ENCODE data around the gene IMPA2. TPM values are rescaled to one million over a fixed set of nuclear protein-coding genes. Genes with fewer than 3 reads are reported as not detected.
A peak's percentile ranks its signal among the peaks of the same experiment; 100 is the strongest.
"Not testable (repeated sequence)": the region's sequence is repeated elsewhere in the genome, so short reads cannot be mapped to it uniquely, and the experiment has no call there.

IMPA2 gene
- total RNA-seq, result 2.5 and 2.7 TPM in 2 replicates

DNA sequence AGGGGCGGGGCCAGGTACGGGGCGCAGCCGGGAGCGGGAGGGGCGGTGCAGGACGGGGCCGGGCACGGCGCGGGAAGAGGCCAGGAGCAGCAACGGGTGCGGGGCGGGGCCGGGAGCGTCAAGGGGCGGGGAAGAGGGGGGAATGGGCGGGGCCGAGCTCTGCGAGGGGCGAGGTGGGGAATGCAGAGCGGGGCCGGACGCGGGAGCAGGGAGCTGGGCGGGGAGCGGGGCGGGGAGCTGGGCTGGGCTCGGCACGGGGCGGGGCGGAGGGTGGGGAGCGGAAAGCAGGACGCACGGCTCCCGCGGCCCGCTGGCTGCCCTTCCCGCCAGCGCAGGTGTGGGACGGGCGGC, at the start of gene IMPA2:
Gene IMPA2 (plus strand): TSS at position 316 of the 351 bp plus-strand sequence. CDS start 163 bp downstream, outside the sequence.
- DNase-seq (ENCODE audit: extremely low read depth, low read depth, low spot score), result no peak

DNA sequence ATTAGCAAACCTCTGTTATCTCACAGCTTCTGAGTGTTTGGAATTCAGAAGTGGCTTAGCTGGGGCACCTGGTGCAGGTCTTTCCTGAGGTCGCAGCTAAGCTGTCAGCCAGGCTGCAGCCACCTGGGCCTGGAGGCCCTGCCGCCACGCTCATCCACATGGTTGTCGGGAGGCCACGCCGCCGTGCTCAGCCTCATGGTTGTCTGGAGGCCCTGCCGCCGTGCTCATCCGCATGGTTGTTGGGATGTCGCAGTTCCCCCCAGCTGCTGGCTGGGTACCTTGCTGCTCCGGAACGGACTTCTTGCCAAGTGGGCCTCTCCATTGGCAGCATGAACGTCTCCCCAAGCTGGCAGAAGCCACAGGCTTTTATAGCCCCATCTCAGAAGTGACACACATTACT, 48.9 kb upstream of the IMPA2 start:
- no peak for DNase-seq (ENCODE audit: extremely low read depth, low read depth, low spot score)

DNA sequence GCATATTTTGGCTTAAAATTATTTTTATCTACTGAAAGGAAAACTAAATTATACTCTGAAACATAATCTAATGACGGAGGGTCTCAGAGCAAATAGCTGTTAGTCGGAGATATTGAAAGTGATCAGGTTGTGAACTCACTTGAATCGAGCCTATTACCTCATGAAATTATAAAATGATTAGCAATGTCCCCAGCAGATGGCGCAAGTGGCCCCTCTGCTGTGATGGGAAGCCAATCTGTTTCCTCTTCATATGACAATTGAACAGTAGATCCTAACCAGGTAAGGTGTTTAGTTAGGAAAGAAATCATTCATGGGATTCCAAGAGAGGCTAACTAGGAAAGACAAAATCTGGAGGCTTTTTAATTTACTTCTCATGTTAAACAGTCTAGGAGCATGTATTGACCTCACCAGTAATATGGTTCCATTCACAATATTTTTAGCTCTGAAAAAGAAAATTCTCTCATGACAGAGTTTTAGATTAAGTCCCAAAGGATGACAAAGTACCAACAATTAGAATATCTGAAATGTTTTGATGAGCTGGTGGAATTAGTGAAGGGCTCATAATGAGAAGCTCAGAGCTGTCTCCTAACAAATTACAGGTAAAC, 43.3 kb upstream of the IMPA2 start:
- peak; percentile 55 for DNase-seq (ENCODE audit: extremely low read depth, low read depth, low spot score)

DNA sequence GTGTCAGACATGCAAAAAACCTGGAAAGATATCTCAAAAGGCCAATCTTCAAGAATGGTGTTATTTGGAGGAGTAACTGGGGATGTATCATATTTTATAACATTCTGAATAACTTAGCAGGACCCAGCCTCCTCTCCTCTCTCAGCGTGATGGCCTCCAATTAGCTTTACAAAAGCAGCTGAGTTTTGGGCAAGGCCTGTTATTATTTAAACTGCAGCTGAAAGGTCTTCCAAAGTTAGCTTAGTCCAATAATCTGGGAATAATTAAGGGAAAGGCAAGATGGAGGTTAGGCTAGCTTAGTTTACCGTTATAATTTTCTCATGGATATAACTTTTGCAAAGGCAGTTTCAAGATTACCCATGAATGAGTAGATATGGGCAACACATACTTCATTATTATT, 40.4 kb upstream of the IMPA2 start:
- DNase-seq (ENCODE audit: extremely low read depth, low read depth, low spot score), result no peak

DNA sequence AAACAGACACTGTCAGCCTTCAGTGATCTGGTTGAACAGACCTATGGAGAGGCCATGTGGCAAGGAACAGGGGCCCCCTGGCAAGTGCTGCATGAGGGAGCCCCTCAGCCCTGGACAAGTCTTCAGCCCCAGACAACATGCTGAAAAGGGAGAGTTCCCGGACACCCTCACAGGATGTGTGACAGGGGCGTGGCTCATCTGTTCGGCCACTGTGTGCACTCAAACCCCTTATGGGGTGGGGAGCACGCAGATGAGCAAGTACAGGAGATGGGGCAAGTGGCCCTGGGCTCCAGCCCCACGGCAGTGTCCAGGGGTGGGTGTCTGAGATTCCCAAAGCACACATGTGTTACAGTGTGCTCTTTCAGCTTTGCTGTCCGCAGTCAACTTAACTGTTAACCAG, 37.8 kb upstream of the IMPA2 start:
- no peak for DNase-seq (ENCODE audit: extremely low read depth, low read depth, low spot score)

DNA sequence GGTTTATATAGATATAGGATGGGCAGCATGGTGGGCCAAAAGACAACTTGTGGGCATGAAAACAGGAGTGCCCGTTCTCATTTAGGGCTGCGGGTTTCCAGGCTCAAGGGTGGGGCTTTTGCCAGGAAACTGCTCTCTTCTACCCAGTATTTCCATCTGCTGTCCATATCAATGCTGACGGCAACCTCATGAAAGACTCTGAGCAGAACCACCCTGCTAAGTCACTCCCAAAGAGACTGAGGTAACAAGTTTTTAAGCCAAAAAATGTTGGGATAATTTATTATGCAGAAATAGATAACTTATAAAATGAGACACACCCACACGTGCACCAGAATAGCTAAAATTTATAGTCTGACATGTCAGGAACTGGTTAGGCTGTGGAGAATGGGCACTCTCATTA, 37.1 kb upstream of the IMPA2 start:
- no peak for DNase-seq (ENCODE audit: extremely low read depth, low read depth, low spot score)

DNA sequence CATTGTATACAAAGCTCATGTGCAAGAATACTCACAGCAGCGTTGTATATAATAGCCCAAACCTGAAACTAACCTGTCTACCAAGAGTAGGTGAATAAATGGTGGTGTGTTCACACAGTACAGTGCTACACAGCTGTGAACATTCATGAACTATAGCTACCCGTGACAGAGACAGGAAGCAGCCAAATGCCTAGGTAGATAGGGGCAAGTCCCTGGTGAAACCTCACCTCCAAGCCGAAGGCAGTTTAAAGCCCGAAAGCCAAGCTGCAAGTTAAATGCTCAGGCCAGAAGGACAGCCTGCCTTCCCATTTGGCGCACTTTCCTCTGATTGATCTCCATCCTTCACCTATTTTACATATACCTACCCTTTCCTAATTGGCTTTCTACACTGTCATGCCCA, 36.5 kb upstream of the IMPA2 start:
- DNase-seq (ENCODE audit: extremely low read depth, low read depth, low spot score), result no peak

DNA sequence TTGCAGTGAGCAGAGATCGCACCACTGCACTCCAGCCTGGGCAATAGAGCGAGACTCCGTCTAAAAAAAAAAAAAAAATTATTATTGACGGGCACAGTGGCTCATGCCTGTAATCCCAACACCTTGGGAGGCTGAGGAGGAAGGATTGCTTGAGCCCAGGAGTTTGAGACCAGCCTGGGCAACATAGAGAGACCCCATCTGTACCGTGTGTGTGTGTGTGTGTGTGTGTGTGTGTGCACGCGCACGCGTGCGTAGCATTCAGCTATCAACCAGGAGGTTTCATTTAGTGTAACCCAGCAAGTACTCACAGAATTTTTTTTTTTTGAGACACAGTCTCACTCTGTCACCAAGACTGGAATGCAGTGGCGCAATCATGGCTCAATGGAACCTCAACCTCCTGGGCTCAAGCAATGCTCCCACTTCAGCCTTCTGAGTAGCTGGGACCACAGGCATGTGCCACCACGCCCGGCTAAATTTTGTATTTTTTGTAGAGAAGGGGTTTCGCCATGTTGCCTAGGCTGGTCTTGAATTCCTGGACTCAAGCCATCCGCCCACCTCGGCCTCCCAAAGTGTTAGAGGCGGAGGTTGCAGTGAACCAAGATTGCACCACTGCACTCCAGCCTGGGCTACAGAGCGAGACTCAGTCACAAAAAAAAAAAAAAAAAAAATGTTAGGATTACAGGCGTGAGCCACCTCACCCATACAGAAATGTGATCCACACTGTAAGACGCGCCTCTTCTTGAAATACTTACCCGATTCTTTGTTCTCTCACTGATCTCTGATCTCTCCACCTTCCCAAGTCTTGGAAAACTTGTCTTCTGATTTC, 35.3 kb upstream of the IMPA2 start:
- DNase-seq (ENCODE audit: extremely low read depth, low read depth, low spot score), result not testable (repeated sequence)

DNA sequence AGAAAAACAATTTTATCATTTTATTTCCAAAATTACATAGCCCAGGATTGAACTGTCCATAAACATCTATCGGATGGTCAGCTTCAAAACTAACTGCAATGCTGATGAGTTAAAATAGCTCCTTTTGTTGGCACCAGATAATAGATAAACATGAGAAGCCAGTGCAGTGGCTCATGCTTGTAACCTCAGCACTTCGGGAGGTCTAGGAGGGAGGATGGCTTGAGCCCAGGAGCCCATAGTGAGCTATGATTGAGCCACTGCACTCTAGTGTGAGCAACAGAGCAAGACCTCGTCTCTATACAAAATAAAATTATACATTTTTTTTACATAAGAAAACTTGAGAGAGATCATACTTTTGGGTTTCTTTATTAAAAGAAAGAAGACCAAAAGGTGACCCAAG, 34.6 kb upstream of the IMPA2 start:
- no peak for DNase-seq (ENCODE audit: extremely low read depth, low read depth, low spot score)

DNA sequence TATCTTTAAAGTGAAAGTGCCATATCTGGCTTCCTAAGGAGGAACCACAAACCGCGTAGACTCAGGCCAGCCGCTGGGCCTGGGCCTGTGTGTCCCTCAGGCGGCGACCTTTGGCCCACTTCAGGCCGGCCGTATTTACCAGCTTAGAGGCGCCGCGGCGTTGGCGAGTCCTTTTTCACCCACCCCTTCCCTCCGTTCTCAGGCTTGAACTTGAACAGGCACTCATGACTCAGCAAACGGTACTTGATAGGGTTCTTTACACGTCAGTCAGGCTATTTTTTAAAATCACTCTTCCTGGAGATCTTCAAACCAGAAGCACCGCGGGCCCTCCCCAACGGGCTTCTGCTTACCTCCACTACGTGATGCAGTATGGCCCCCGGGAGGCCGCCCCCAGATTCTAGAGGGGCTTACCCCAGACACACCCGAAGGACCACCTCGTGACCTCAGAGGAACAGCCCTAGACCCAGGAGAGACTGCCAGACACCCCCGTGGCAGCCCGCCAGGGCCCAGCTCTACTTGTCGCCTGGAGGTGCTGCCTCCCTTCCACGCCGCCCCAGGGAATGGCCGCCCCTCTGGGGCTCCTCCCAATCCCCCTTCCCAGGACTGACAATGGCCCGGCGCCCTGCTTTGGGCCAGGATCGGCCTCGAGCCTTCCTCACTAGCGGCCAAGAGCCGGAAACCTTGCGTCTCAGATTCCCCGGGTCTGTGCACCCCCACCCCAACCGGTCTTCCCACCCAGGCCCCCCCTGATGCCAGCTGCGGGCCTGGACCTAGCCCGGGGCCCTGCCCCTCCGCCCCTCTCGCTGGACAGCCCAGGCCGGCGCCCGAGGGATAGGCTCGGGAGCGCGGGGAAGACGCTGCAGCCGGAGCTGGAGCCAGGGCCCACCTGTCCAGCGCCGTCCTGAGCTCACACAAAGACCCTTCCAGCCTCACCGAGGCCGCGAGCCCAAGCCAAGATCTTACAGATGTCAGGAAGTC, 33.8 kb upstream of the IMPA2 start:
- peak; percentile 91 for DNase-seq (ENCODE audit: extremely low read depth, low read depth, low spot score)

DNA sequence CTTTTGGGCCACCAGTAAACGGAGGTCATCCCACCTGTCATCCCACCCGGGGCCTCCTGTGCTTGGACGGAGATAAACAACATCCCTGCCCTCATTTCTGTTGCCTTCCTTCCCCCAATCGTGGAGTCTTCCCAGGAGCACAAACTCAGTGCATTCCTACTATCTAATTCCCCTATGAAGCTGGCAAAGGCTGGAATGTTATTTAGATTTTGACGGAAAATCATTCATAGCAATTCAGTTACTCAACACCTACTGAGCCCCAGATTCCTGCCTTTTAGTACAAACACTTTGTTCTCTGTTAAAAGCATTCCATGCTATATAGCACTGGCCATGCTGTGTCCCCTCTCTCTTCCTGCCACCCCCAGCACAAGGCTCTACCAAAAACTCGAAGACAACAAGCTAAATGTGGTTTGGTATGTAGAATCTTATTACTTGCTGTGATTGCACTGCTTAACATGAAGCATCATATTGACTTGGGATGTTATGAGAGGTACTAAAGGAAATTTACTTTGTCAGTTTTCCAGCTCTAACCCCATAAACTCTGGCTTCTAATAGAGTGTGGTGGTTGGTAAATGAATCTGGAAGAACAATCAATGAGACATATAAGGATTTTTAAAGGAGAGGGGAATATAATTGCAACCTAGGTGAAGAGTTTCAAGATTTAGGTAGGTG, 32.3 kb upstream of the IMPA2 start:
- DNase-seq (ENCODE audit: extremely low read depth, low read depth, low spot score), result no peak

DNA sequence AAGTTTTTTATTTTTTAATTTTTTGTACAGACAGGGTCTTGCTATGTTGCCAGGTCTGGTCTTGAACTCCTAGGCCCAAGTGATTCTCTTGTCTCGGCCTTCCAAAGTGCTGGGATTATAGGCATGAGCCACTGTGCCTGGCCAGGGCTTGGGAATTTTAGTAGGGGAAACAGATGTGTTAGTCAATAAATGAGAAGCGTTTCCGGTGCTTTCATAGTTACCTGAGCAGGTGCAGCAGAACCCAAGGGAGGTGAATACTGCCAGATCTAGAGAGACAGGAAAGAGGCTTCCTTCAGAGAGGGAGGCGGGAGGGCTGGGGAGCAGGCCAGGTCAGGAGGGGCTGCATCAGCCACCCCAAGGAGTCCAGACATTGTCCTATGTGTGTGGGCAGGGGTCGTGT, 30.5 kb upstream of the IMPA2 start:
- no peak for DNase-seq (ENCODE audit: extremely low read depth, low read depth, low spot score)

DNA sequence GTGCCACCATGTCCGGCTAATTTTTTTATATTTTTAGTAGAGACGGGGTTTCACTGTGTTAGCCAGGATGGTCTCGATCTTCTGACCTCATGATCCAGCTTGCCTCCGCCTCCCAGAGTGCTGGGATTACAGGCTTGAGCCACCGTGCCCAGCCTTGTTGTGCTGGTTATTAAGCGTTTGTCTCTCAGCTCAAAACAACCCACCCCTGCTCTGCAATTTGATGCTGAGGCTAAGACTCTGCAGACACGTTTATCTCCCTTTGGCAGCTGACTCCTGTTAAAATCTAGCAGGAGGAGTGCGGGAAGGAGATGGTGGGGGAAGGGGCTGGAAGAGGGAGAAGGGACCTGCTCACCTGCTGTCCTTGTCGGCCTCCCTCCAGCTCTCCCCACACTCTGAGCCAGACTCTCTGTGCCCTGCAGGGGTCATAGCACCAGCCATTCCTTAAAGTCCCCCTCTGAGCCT, 29.9 kb upstream of the IMPA2 start:
- no peak for DNase-seq (ENCODE audit: extremely low read depth, low read depth, low spot score)

DNA sequence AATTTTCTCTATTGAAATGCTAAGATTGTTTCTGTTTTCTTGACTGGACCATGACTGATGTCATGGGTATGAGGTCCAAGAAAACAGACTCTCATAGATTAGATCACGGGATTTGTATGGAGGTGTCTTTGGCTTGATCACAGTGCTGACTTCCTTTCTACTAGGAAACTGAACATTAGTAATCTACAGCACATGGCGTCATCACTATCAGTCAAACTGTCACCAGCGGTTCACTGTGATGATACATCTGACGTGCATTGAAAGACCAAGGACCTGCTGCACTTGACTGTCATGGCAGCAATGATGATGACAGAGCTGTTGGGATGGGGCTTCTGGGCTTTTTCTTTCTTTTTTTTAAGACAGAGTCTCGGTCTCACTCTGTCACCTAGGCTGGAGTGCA, 28.2 kb upstream of the IMPA2 start:
- no peak for DNase-seq (ENCODE audit: extremely low read depth, low read depth, low spot score)

DNA sequence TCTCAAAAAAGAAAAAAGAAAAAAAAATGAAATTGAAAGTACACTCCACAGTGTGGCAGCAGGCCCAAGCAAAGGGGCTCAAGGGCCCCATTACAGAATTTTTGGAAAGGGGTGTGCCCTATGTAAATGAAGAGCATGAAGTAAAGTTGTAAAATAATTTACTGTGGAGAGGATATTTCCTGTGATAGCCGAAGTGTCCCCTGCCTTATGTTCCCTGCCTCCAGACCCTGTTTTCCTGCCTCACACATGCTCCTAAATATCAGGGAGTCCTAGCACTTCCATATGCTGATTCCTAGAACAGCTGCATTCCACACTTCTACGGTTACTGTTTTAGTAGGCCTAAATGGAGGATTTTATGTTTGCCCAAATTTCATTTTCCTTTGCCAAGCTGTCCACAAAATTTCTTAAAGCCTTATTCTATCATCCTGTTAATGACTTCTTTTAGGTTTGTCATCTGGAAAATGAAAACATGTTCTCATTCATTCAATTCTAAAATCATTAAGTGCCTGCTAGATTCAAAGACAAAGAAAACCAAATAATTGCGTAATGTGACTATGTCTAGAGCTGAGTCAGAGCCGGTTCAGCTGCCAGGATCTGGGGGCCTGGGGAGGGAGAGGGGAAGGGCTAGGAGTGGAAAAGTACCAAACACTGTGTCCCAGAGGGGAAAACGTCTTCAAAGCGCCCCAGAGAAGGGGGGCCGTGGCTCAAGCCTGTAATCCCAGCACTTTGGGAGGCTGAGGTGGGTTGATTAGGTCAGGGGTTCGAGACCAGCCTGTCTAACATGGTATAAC, 25.9 kb upstream of the IMPA2 start:
- peak; percentile 42 for DNase-seq (ENCODE audit: extremely low read depth, low read depth, low spot score)

DNA sequence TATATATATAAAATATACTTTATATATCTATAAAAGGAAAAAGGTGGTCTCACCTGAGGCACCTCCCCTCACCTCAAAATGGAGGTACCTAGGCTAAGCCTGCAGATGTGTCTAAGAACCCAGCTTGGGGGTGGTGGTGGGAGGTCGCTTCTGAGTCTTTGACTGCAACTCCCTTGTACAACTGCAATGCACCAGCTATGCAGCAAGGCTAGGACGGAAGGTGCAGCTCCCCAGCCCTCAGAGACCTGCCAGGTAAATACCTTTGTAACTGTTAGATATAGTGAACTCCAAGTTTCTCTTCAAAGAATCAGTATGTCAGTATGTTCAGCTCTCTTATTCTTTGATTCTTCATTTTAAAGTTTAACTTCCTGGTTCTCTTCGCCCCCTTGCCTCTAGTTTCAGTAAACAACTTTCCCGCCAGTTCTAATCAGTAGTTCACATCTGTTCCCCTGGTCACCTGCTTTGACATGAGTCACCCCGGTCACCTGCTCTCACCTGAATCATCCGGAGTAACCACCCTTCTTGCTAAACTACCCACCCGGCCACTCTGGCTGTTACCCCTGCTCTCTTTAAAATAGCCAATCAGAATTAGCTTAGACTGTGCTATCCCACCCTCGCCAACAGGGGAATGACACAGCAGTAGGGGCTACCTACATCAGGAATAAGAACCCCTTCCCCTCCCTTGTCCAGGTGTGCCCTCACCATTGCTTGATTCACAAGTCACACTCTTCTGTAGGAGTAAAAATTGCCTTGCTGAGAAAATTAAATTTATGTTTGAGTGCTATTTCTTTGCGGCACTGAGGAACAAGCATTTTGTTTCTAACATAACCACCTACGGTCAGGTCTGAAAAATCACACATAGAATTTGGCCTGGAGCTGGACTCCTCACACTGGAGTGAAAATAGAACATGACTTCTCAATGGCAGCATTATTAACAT, 24.7 kb upstream of the IMPA2 start:
- no peak for DNase-seq (ENCODE audit: extremely low read depth, low read depth, low spot score)

DNA sequence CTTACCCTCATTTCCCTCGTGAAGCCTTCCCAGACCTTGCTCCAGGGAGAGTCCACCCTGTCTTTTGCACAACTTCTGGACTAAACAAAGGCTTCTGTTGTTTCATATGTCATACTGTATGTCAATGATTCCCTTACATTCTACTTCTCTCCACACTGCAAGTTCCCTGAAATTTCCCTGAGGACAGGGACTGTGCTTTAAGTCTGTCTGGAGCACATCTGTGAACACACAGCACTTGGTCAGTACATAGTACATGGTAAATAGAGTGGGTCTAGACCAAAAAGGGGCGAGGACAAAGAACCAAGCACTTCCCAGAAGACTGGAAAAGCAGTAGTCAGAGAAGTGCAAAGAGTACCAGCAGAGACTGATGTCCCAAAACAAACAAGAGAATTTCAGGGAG, 23.7 kb upstream of the IMPA2 start:
- no peak for DNase-seq (ENCODE audit: extremely low read depth, low read depth, low spot score)

DNA sequence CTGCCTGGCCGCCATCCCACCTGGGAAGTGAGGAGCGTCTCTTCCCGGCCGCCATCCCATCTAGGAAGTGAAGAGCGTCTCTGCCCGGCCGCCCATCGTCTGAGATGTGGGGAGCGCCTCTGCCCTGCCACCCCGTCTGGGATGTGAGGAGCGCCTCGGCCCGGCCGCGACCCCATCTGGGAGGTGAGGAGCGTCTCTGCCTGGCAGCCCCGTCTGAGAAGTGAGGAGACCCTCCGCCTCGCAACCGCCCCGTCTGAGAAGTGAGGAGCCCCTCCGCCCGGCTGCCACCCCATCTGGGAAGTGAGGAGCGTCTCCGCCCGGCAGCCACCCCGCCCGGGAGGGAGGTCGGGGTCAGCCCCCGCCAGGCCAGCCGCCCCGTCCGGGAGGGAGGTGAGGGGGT, 21.7 kb upstream of the IMPA2 start:
- not testable (repeated sequence) for DNase-seq (ENCODE audit: extremely low read depth, low read depth, low spot score)
